Coronary artery (tissue), 2 donors: Measurements from ENCODE around the gene C6orf132.
"Not testable (repeated sequence)": the region's sequence is repeated elsewhere in the genome, so short reads cannot be mapped to it uniquely, and the experiment has no call there.

Source experiments
- DNase-seq: peaks from one replicate; pipeline ENCODE4 v3.0.0-alpha.2; 2017; ENCODE audit warnings: low spot score
- H3K27ac ChIP-seq, 2 donors: fragments of 200-600 bp; sonication (generic); one replicate each; pipeline ENCODE4 v1.5.1; 2016 to 2019
- H3K4me3 ChIP-seq: fragments of 200-600 bp; sonication (generic); 2 replicates; pipeline ENCODE4 v1.5.1; 2016; ENCODE audit warnings: mild to moderate bottlenecking, moderate library complexity
- TF ChIP-seq, protein P1 (sequence below): fragments of 200-600 bp; sonication (generic); IDR thresholded peaks from one replicate; pipeline ENCODE4 v1.5.1; 2019; ENCODE audit warnings: antibody characterized with exemption

The C6orf132 gene

DNA sequence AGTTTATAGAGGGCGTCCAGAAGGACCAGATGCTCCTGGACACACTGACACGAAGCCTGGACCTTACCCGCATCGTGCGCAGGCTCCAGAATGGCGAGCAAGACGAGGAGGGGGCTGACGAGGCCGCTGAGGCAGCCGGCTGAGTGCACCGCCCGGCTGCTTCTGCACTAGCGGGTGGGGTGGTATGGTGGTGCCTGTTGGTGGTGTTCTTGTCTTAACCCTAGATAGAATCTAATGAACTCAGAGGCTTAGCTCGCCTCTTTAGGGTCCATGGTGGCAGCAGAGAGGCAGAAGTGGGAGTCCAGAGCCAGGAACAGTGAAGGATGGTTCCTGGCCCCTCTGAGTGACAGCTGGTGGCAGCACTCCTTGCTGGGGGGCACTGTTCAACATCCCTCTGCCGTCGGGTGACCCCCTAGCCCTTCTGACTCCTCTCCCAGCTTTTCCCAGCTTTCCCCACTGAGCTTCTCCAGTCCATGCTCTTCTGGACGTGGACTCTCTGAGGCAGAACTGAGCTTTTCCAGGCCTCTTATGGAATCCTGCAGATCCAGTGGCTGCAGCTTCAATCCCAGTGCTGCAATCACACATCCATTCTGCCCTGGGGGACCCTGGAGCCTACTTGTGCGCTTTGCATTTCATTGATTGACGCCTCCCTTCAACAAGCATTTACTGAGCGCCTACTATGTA lies 37.0 kb upstream of the C6orf132 start:
- H3K27ac ChIP-seq: no peak overlapping the region
- TF ChIP-seq, protein P1, sequence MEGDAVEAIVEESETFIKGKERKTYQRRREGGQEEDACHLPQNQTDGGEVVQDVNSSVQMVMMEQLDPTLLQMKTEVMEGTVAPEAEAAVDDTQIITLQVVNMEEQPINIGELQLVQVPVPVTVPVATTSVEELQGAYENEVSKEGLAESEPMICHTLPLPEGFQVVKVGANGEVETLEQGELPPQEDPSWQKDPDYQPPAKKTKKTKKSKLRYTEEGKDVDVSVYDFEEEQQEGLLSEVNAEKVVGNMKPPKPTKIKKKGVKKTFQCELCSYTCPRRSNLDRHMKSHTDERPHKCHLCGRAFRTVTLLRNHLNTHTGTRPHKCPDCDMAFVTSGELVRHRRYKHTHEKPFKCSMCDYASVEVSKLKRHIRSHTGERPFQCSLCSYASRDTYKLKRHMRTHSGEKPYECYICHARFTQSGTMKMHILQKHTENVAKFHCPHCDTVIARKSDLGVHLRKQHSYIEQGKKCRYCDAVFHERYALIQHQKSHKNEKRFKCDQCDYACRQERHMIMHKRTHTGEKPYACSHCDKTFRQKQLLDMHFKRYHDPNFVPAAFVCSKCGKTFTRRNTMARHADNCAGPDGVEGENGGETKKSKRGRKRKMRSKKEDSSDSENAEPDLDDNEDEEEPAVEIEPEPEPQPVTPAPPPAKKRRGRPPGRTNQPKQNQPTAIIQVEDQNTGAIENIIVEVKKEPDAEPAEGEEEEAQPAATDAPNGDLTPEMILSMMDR: no peak
- no peak overlapping the region for H3K4me3 ChIP-seq
- DNase-seq: no peak

DNA sequence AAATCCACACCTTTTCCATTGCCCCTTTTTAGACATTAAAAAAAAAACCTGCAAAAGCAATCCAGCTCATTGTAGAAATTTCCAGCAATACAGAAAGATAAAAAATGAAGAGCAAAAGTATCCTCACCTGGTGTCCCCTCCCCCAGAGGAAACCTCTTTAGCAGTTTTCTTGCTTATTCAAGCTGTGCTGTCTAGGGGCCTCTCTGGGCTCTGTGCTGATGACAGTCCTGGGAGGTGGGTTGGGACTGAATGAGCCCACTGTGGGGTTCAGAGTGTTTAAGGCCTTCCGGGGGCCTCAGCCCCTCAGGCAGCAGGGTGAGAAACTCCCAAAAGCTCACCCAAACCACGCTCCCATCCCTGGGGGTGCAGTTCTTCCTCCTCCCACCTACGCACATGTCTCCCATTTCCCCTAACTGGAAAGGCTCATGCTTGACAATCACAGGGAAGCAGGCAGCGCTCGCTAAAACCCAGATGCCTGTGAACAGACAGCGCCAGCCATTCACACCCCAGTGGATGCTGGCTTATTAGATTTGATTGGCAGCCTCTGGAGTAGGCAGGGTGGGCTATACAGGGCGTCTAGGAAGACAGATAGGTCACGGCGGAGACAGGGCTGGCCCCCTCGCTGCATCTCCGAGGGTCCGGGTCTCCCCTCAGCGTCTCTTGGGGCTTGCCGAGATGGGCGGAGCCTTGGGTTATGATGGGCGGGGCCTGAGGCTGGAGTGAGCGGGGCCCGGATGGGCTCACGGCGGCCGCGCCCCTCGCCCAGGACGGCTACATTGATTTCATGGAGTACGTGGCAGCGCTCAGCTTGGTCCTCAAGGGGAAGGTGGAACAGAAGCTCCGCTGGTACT lies 35.3 kb upstream of the C6orf132 start:
- no peak for DNase-seq
- Histone ChIP-seq H3K27ac (no peak overlapping the region), H3K4me3 (no peak overlapping the region)
- TF ChIP-seq, protein P1: no peak

DNA sequence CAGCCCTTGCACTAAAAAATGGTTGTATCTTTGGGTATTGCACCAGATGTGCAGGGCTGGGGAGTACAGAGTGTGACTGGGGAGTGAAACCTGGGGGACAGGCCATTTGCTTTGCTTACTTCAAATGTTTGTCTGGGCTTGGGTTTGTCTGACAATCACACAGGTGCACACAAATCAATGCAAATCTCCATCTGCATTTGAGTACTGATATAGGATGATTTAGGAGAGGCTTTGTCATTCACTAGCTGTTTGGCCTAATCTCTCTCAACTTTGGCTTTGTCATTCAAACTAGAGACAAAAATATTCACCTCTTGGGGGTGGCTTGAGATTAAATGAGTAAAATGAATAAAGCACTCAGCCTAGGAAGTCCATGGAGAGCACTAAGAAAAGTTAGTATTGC lies 34.6 kb upstream of the C6orf132 start:
- TF ChIP-seq, protein P1: no peak
- no peak overlapping the region for H3K4me3 ChIP-seq
- DNase-seq: no peak
- H3K27ac ChIP-seq: no peak overlapping the region

DNA sequence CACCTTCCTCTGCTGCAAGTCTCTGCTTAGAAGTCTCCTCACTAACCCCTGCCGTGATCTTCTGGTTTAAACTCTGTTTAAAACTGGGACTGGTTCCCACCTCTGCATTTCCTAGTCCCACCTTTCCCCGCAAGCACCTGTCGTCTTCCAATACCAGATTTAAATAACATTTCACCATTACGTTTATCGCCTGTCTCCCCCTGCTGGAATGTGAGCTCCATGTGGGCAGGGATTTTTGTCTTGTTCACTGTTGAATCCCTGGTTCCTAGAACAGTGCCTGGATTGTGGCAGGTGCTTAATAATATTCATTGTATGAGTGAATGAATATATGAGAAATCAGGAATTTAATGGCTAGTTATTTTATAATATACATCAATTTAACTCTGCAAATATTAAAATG lies 33.4 kb upstream of the C6orf132 start:
- no peak overlapping the region for H3K27ac ChIP-seq
- DNase-seq: no peak
- TF ChIP-seq, protein P1: no peak
- H3K4me3 ChIP-seq: no peak overlapping the region

DNA sequence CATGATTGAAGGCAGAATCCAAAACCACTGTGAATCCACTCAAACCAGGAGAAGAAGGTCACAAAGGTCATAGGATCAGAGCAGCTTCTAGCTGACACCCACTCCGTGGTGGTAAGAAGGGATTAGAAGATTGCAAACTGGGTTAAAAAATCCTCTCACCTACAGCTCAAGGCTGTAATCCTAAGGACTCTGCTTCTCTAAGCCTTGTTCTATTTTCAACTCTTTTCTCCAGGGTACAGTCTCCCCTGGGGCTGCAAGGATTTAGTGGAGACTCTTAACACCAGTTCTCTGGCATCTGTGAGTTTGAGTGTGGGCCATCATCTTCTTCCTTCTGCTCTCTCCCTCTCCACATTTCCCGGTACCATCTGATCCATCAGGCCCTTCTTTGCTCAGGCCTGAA lies 30.7 kb upstream of the C6orf132 start, which contains the start of gene GUCA1A:
TSS of gene GUCA1A (plus strand) at position 264 of the 400 bp plus-strand sequence. CDS start 250 bp downstream, outside the sequence.
- H3K27ac ChIP-seq: no peak within 1 kb of the TSS
- no peak within 1 kb of the TSS for H3K4me3 ChIP-seq
- TF ChIP-seq, protein P1: no peak
- no peak for DNase-seq

DNA sequence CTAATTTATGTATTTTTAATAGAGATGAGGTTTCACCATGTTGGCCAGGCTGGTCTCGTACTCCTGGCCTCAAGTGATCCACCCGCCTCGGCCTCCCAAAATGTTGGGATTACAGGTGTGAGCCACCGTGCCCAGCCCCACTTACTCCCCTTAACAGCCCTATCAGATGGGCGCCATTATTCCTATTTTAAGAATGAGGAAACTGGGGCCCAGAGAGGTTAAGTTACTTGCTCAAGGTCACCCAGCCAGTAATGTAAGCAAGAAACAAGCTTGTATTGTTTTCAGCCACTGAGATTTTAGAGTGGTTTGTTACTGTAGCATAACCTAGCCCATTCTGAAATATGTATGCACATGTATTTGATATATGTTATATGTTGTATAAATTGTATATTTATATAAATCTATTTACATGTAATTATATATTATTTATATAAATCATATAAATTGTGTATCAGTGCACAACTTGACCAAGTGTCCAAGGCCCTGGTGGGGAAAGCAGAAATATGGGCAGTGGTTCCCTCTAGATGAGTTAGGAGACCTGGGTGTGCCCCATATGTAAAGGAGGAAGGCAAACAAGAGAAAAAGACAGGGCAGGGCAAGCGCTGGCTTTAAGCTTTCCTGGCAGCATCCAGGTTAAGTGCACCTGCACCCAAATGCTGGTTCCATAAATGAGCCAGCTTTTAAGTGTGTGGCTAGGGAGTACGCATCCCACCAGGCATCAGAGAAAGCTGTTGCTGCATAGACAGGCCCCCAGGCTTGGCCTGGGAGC lies 29.6 kb upstream of the C6orf132 start:
- no peak overlapping the region for H3K4me3 ChIP-seq

DNA sequence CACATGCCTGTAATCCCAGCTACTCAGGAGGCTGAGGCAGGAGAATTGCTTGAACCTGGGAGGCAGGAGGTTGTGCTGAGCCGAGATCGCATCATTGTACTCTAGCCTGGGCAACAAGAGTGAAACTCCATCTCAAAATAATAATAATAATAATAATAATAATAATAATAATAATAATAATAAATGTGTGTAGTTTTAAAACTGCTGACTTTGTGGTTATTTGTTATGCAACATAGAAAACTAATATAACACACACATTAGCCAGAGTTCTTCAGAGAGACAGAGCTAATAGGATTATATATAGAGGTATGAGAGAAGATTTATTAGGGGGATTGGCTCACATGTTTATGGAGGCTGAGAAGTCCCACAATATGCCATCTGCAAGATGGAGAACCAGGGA lies 27.4 kb upstream of the C6orf132 start:
- DNase-seq, H3K27ac ChIP-seq, H3K4me3 ChIP-seq: not testable (repeated sequence)

More for the DNA sequence above, 29.6 kb upstream of the C6orf132 start:
- TF ChIP-seq, protein P1: no peak
- no peak overlapping the region for H3K27ac ChIP-seq
- no peak for DNase-seq
